CD14-positive monocyte (primary cell): ENCODE data around the gene METTL2B. TPM values are rescaled to one million over a fixed set of nuclear protein-coding genes. Genes with fewer than 3 reads are reported as not detected.

Experiments used
- DNase-seq, 3 donors: peaks; one replicate each; pipeline ENCODE4 v3.0.0-alpha.2; 2011 to 2022
- H2AFZ ChIP-seq: 2 replicates; pipeline ENCODE4 v1.6.0; 2012; ENCODE audit warnings: mild to moderate bottlenecking, low read depth, low read length, inconsistent platforms; ENCODE audit not compliant: insufficient read depth, poor library complexity, severe bottlenecking
- H3K27ac ChIP-seq, 2 donors: 1 replicate in 1 of 2; 2 replicates in 1 of 2; pipeline ENCODE4 v1.5.1; 2012 to 2013; ENCODE audit warnings: low read length in 2 of 2, control low read depth in 1 of 2, inconsistent platforms in 1 of 2, low read depth in 1 of 2, mild to moderate bottlenecking in 1 of 2
- H3K27me3 ChIP-seq, 2 donors: one replicate each; pipeline versions ENCODE4 v1.6.0 to v1.6.1; 2011 to 2013; ENCODE audit warnings: low read length in 2 of 2; ENCODE audit not compliant: control insufficient read depth in 2 of 2, insufficient read depth in 2 of 2
- H3K36me3 ChIP-seq, 2 donors: replicated peaks in 1 of 2; 1 replicate in 1 of 2; 2 replicates in 1 of 2; pipeline versions ENCODE4 v1.5.1 to v1.6.1; 2012 to 2013; ENCODE audit warnings: low read length in 2 of 2, control low read depth in 1 of 2, inconsistent platforms in 1 of 2, mild to moderate bottlenecking in 1 of 2; ENCODE audit not compliant: insufficient read depth in 2 of 2, control insufficient read depth in 1 of 2
- H3K4me1 ChIP-seq, 2 donors: 1 replicate in 1 of 2; 2 replicates in 1 of 2; pipeline versions ENCODE4 v1.5.1 to v1.6.1; 2012 to 2013; ENCODE audit warnings: low read length in 2 of 2, control low read depth in 1 of 2, inconsistent platforms in 1 of 2, mild to moderate bottlenecking in 1 of 2, moderate library complexity in 1 of 2; ENCODE audit not compliant: insufficient read depth in 2 of 2, control insufficient read depth in 1 of 2
- H3K4me2 ChIP-seq: replicated peaks from 2 replicates; pipeline ENCODE3; 2012; ENCODE audit warnings: low read length, moderate library complexity, mild to moderate bottlenecking; ENCODE audit not compliant: poor library complexity, severe bottlenecking; ENCODE audit errors: extremely low read depth
- H3K4me3 ChIP-seq, 3 experiments: fragments of 200-600 bp in 1 of 3; sonication (generic) in 1 of 3; replicated peaks in 1 of 3; 1 replicate in 2 of 3; 2 replicates in 1 of 3; pipeline ENCODE4 v1.5.1; 2011 to 2013; ENCODE audit warnings: low read length in 3 of 3, mild to moderate bottlenecking in 3 of 3, control low read depth in 2 of 3, low read depth in 2 of 3, inconsistent platforms in 1 of 3, moderate library complexity in 1 of 3
- H3K79me2 ChIP-seq: 2 replicates; pipeline ENCODE4 v1.6.0; 2012; ENCODE audit warnings: mild to moderate bottlenecking, control low read depth, inconsistent platforms, low read length, moderate library complexity; ENCODE audit not compliant: insufficient read depth
- H3K9ac ChIP-seq: 2 replicates; pipeline ENCODE4 v1.6.0; 2017; ENCODE audit warnings: low read length, mild to moderate bottlenecking; ENCODE audit not compliant: insufficient read depth, poor library complexity, severe bottlenecking
- H3K9me3 ChIP-seq, 2 donors: replicated peaks in 1 of 2; 1 replicate in 1 of 2; 2 replicates in 1 of 2; pipeline versions ENCODE4 v1.5.1 to v1.6.1; 2012 to 2013; ENCODE audit warnings: low read length in 2 of 2, control low read depth in 1 of 2; ENCODE audit not compliant: control insufficient read depth in 1 of 2, insufficient read depth in 1 of 2
- H4K20me1 ChIP-seq: 2 replicates; pipeline ENCODE4 v1.6.0; 2012; ENCODE audit warnings: mild to moderate bottlenecking, low read length, control low read depth, moderate library complexity; ENCODE audit not compliant: insufficient read depth
- H3K27ac Mint-ChIP-seq, 7 donors: one replicate each; pipeline ENCODE4 v1.8.0; 2020; ENCODE audit warnings: mild to moderate bottlenecking in 7 of 7, mixed read lengths in 7 of 7, moderate library complexity in 6 of 7, inconsistent platforms in 2 of 7
- H3K27me3 Mint-ChIP-seq, 3 donors: one replicate each; pipeline ENCODE4 v1.8.0; 2021 to 2022; ENCODE audit warnings: low read depth in 3 of 3, mild to moderate bottlenecking in 3 of 3, mixed read lengths in 3 of 3, moderate library complexity in 3 of 3, inconsistent platforms in 1 of 3
- H3K36me3 Mint-ChIP-seq, 2 donors: one replicate each; pipeline ENCODE4 v1.8.0; 2020; ENCODE audit warnings: mixed read lengths in 2 of 2, inconsistent platforms in 1 of 2, mild to moderate bottlenecking in 1 of 2
- H3K4me1 Mint-ChIP-seq: one replicate; pipeline ENCODE4 v1.8.0; 2020; ENCODE audit warnings: mild to moderate bottlenecking, mixed read lengths
- H3K4me3 Mint-ChIP-seq, 2 donors: one replicate each; pipeline ENCODE4 v1.8.0; 2020; ENCODE audit warnings: mild to moderate bottlenecking in 2 of 2, mixed read lengths in 2 of 2, moderate library complexity in 1 of 2
- H3K9me3 Mint-ChIP-seq, 7 donors: one replicate each; pipeline ENCODE4 v1.8.0; 2020 to 2022; ENCODE audit warnings: mixed read lengths in 7 of 7, mild to moderate bottlenecking in 6 of 7, moderate library complexity in 6 of 7, inconsistent platforms in 2 of 7
- WGBS: methylation state at CpG from one replicate; pipeline ENCODE4 v1.1.5; 2013; ENCODE audit warnings: missing lambda C conversion rate; ENCODE audit not compliant: insufficient coverage; 5-methylcytosine and 5-hydroxymethylcytosine counted together
- intact Hi-C, 2 donors: fragments of 100-400 bp; cut with micrococcal nuclease; formaldehyde crosslinking; loops; one replicate each; pipeline versions ENCODE4 v1.15.0 to v1.15.1; 2023
- polyA plus RNA-seq, 3 donors: library from polyadenylated mRNA; depleted of rRNA in 1 of 3; unstranded in 2 of 3; stranded (reverse) in 1 of 3; fragments of 300-500 nt in 2 of 3; fragments of >200 nt in 1 of 3; fragmentation: Illumina TruSeq in 2 of 3; gene quantifications; 1 replicate in 2 of 3; 2 replicates in 1 of 3; pipeline ENCODE4 v1.2.3, GENCODE V29; 2012 to 2021
- TF ChIP-seq, protein P1 (sequence below): fragments of 200-600 bp; IDR thresholded peaks from one replicate; pipeline ENCODE4 v1.8.0; 2022; ENCODE audit warnings: antibody characterized with exemption, mild to moderate bottlenecking

Gene METTL2B
- polyA plus RNA-seq, 3 donors, result 7.5 to 11.1 (median 10.1) TPM

DNA sequence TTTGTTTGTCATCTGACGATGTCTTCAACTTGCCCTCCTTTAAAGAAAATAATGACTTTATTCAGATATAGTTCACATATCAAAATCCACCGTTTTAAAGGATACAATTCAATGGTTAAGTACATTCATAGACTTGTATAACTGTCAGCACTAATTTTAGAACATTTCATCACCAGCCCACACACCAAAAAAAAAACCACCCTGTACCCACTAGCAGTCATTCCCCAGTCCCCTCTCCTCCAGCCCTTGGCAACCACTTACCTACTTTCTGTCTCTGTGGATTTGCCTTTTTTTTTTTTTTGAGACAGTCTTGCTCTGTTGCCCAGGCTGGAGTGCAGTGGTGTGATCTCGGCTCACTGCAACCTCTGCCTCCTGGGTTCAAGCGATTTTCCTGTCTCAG lies 26.1 kb upstream of the METTL2B start:
- H3K79me2 ChIP-seq, result no peaks in the 10 kb centered on the region
- H3K36me3 Mint-ChIP-seq, result no peaks in the 10 kb centered on the region
- H3K9me3 ChIP-seq, result no peaks in the 10 kb centered on the region
- no peak overlapping the region for H3K9ac ChIP-seq
- H2AFZ ChIP-seq, result peak overlapping the region; percentile 56
- H3K36me3 ChIP-seq, result no peaks in the 10 kb centered on the region
- H3K4me2 ChIP-seq, result no peak overlapping the region
- no peaks in the 10 kb centered on the region for H4K20me1 ChIP-seq
- 50% methylated on average over 1 of the region's 4 CpGs for WGBS
- no peak overlapping the region for H3K4me3 Mint-ChIP-seq
- DNase-seq, result peak in 1 of 3 donors; percentile 17
- no peaks in the 10 kb centered on the region for H3K9me3 Mint-ChIP-seq
- peaks cover 0 to 1% (median 0%) of the 10 kb centered on the region in 3 donors for H3K27me3 Mint-ChIP-seq
- no peak overlapping the region for H3K4me3 ChIP-seq
- intact Hi-C loops, result loop anchor here (10.0 kb wide), 2 partner anchors 46 to 106 kb away; partner anchors contain the start of genes IMPDH1 (in 2 of the 2) and RBM28 (in 1 of the 2)
- H3K4me1 Mint-ChIP-seq, result peaks cover 33% of the 10 kb centered on the region
- H3K27ac ChIP-seq, result peak overlapping the region in 1 of 2 donors; percentile 40
- H3K4me1 ChIP-seq, result peaks cover 21 to 27% of the 10 kb centered on the region in 2 donors
- peak overlapping the region in 6 of 7 donors; percentile 40 to 79 (median 59) for H3K27ac Mint-ChIP-seq
- no peaks in the 10 kb centered on the region for H3K27me3 ChIP-seq
- TF ChIP-seq, protein P1, sequence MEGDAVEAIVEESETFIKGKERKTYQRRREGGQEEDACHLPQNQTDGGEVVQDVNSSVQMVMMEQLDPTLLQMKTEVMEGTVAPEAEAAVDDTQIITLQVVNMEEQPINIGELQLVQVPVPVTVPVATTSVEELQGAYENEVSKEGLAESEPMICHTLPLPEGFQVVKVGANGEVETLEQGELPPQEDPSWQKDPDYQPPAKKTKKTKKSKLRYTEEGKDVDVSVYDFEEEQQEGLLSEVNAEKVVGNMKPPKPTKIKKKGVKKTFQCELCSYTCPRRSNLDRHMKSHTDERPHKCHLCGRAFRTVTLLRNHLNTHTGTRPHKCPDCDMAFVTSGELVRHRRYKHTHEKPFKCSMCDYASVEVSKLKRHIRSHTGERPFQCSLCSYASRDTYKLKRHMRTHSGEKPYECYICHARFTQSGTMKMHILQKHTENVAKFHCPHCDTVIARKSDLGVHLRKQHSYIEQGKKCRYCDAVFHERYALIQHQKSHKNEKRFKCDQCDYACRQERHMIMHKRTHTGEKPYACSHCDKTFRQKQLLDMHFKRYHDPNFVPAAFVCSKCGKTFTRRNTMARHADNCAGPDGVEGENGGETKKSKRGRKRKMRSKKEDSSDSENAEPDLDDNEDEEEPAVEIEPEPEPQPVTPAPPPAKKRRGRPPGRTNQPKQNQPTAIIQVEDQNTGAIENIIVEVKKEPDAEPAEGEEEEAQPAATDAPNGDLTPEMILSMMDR, result no peak

DNA sequence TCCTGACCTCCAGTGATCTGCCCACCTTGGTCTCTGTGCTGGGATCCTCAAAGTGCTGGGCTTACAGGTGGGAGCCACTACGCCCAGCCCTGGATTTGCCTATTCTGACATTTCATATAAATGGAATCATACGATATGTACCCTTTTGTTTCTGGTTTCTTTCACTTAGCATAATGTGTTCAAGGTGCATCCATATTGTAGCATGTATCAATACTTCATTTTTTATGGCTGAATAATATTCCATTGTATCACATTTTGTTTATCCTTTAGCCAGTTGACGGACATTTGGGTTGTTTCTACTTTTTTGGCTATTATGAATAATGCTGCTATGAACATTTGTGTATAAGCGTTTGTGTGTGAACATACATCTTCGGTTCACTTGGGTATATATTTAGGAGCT lies 25.6 kb upstream of the METTL2B start:
- H4K20me1 ChIP-seq, result no peaks in the 10 kb centered on the region
- Mint-ChIP-seq H3K9me3 (no peaks in the 10 kb centered on the region), H3K27ac (peak overlapping the region in 2 of 7 donors; percentile 15 to 24), H3K27me3 (peaks cover 0 to 1% (median 0%) of the 10 kb centered on the region in 3 donors), H3K4me1 (peaks cover 32% of the 10 kb centered on the region), H3K4me3 (no peak overlapping the region), H3K36me3 (no peaks in the 10 kb centered on the region)
- no peaks in the 10 kb centered on the region for H3K9me3 ChIP-seq
- 50% methylated on average over 2 of the region's 5 CpGs for WGBS
- no peak overlapping the region for H2AFZ ChIP-seq
- peaks cover 22 to 28% of the 10 kb centered on the region in 2 donors for H3K4me1 ChIP-seq
- no peaks in the 10 kb centered on the region for H3K27me3 ChIP-seq
- TF ChIP-seq, protein P1, result no peak
- no peak overlapping the region for H3K27ac ChIP-seq
- no peaks in the 10 kb centered on the region for H3K36me3 ChIP-seq
- intact Hi-C loops, result loop anchor here (10.0 kb wide), 2 partner anchors 46 to 106 kb away; partner anchors contain the start of genes IMPDH1 (in 2 of the 2) and RBM28 (in 1 of the 2)
- peaks cover 2% of the 10 kb centered on the region for H3K79me2 ChIP-seq
- no peak overlapping the region for H3K9ac ChIP-seq
- H3K4me3 ChIP-seq, result no peak overlapping the region
- no peak overlapping the region for H3K4me2 ChIP-seq
- no peak for DNase-seq
